ENCODE results near the gene STARD4. TPM values are rescaled to one million over a fixed set of nuclear protein-coding genes. Genes with fewer than 3 reads are reported as not detected.

STARD4 gene
- total RNA-seq, 1 donor from 2014 or later, result 157 TPM

- H3K9ac ChIP-seq, result no peak overlapping the region
- no peak overlapping the region for H3K27ac ChIP-seq
- no peaks in the 10 kb centered on the region for H3F3A ChIP-seq (ENCODE audit: low read depth)
- Mint-ChIP-seq H3K36me3 (no peaks in the 10 kb centered on the region), H3K4me1 (peaks cover 11% of the 10 kb centered on the region), H3K4me3 (no peak overlapping the region), H3K27me3 (ENCODE audit: insufficient read depth, low read depth) (no peaks in the 10 kb centered on the region), H3K27ac (no peak overlapping the region), H3K9me3 (no peaks in the 10 kb centered on the region)
- H3K4me2 ChIP-seq, result no peak overlapping the region
- no peak overlapping the region for H3K4me3 ChIP-seq
- DNase-seq (ENCODE audit: low spot score), result no peak
- no peaks in the 10 kb centered on the region for H4K20me1 ChIP-seq (ENCODE audit: low read depth)
- peaks cover 3% of the 10 kb centered on the region for H3K9me3 ChIP-seq (ENCODE audit: low read depth)
- H3K27me3 ChIP-seq, result no peaks in the 10 kb centered on the region
- no peak for TF ChIP-seq EZH2 (IDR thresholded peaks at IDR 0.05)
- no peak for TF ChIP-seq EZH2phosphoT487 (IDR thresholded peaks at IDR 0.05)
- no peak for TF ChIP-seq CTCF (IDR thresholded peaks at IDR 0.05)
- no peak overlapping the region for H2AFZ ChIP-seq (replicated peaks)
- H3K79me2 ChIP-seq (ENCODE audit: low read depth), result no peaks in the 10 kb centered on the region
- peaks cover 16% of the 10 kb centered on the region for H3K4me1 ChIP-seq
- H3K36me3 ChIP-seq, result no peaks in the 10 kb centered on the region
Measured at GRCh38 chr5:111530298-111530740, 18.0 kb upstream of the STARD4 start.

GRCh38 chr5:111528056-111528455, 15.7 kb upstream of the STARD4 start:
- H3K4me1 ChIP-seq, result peaks cover 14% of the 10 kb centered on the region
- no peaks in the 10 kb centered on the region for H3K79me2 ChIP-seq (ENCODE audit: low read depth)
- H3K9ac ChIP-seq, result no peak overlapping the region
- TF ChIP-seq EZH2phosphoT487 (IDR thresholded peaks at IDR 0.05) (no peak), EZH2 (IDR thresholded peaks at IDR 0.05) (no peak), CTCF (IDR thresholded peaks at IDR 0.05) (no peak)
- Mint-ChIP-seq H3K4me1 (peaks cover 11% of the 10 kb centered on the region), H3K36me3 (no peaks in the 10 kb centered on the region), H3K27me3 (ENCODE audit: insufficient read depth, low read depth) (no peaks in the 10 kb centered on the region), H3K9me3 (no peaks in the 10 kb centered on the region), H3K27ac (no peak overlapping the region), H3K4me3 (no peak overlapping the region)
- no peak for DNase-seq (ENCODE audit: low spot score)
- no peak overlapping the region for H3K4me3 ChIP-seq
- H3K36me3 ChIP-seq, result no peaks in the 10 kb centered on the region
- H3K4me2 ChIP-seq, result no peak overlapping the region
- H3K9me3 ChIP-seq (ENCODE audit: low read depth), result no peaks in the 10 kb centered on the region
- H3K27ac ChIP-seq, result no peak overlapping the region
- no peaks in the 10 kb centered on the region for H3F3A ChIP-seq (ENCODE audit: low read depth)
- H3K27me3 ChIP-seq, result no peaks in the 10 kb centered on the region
- no peak overlapping the region for H2AFZ ChIP-seq (replicated peaks)
- H4K20me1 ChIP-seq (ENCODE audit: low read depth), result no peaks in the 10 kb centered on the region

GRCh38 chr5:111520908-111521307, 8.6 kb upstream of the STARD4 start:
- Histone ChIP-seq H4K20me1 (ENCODE audit: low read depth) (no peaks in the 10 kb centered on the region), H3K36me3 (no peaks in the 10 kb centered on the region)

More at GRCh38 chr5:111520908-111521307, 8.6 kb upstream of the STARD4 start:
- Mint-ChIP-seq H3K4me3 (no peak overlapping the region), H3K36me3 (no peaks in the 10 kb centered on the region), H3K9me3 (no peaks in the 10 kb centered on the region), H3K4me1 (peaks cover 4% of the 10 kb centered on the region), H3K27ac (no peak overlapping the region), H3K27me3 (ENCODE audit: insufficient read depth, low read depth) (no peaks in the 10 kb centered on the region)
- no peak overlapping the region for H2AFZ ChIP-seq (replicated peaks)
- peaks cover 5% of the 10 kb centered on the region for H3K4me1 ChIP-seq
- no peaks in the 10 kb centered on the region for H3K79me2 ChIP-seq (ENCODE audit: low read depth)
- no peak overlapping the region for H3K9ac ChIP-seq
- H3F3A ChIP-seq (ENCODE audit: low read depth), result no peaks in the 10 kb centered on the region
- no peak overlapping the region for H3K27ac ChIP-seq
- no peak for DNase-seq (ENCODE audit: low spot score)
- H3K9me3 ChIP-seq (ENCODE audit: low read depth), result no peaks in the 10 kb centered on the region
- no peak overlapping the region for H3K4me3 ChIP-seq
- no peaks in the 10 kb centered on the region for H3K27me3 ChIP-seq
- TF ChIP-seq EZH2phosphoT487 (IDR thresholded peaks at IDR 0.05) (no peak), CTCF (IDR thresholded peaks at IDR 0.05) (no peak)
- no peak overlapping the region for H3K4me2 ChIP-seq

Measured in neural progenitor cell (in vitro differentiated cells).